Mucosa of descending colon (tissue), 3 donors: ENCODE results near the gene FARP1. TPM values are rescaled to one million over a fixed set of nuclear protein-coding genes. Genes with fewer than 3 reads are reported as not detected.

ENCODE experiments used
- ATAC-seq: fragments of 200-7000 bp; cut with Tn5 transposase; one replicate; pipeline ENCODE4 v1.9.1; 2020; ENCODE audit warnings: mild to moderate bottlenecking, moderate library complexity
- DNase-seq, 3 donors: peaks; one replicate each; pipeline ENCODE4 v3.0.0-alpha.2; 2020
- H3K36me3 ChIP-seq: fragments of 200-600 bp; one replicate; pipeline ENCODE4 v1.8.0; 2021; ENCODE audit warnings: low read depth, mild to moderate bottlenecking
- H3K4me1 ChIP-seq: fragments of 200-600 bp; one replicate; pipeline ENCODE4 v1.8.0; 2021; ENCODE audit warnings: low read depth, mild to moderate bottlenecking
- H3K4me3 ChIP-seq: fragments of 200-600 bp; one replicate; pipeline ENCODE4 v1.8.0; 2021; ENCODE audit warnings: mild to moderate bottlenecking
- H3K9me3 ChIP-seq: fragments of 200-600 bp; one replicate; pipeline ENCODE4 v1.8.0; 2021; ENCODE audit warnings: mild to moderate bottlenecking
- CTCF ChIP-seq: fragments of 200-600 bp; IDR thresholded peaks from one replicate; pipeline ENCODE4 v1.8.0; 2022; ENCODE audit warnings: antibody characterized with exemption, mild to moderate bottlenecking
- intact Hi-C, 2 donors: fragments of 100-400 bp; cut with DNase I in 1 of 2; cut with micrococcal nuclease in 1 of 2; formaldehyde crosslinking; loops; one replicate each; pipeline versions ENCODE4 v1.11.0 to v1.11.1; 2022; cut with DNase I, micrococcal nuclease
- total RNA-seq, 3 donors: library from RNA; stranded (reverse); fragmentation: NEBNext Ultra II Directional in 2 of 3; extraction: Animal tissue kit (Norgen Biotek cat#: 25700) in 2 of 3; gene quantifications; one replicate each; pipeline versions ENCODE4 v1.2.1 to v1.2.4, GENCODE V29; 2021 to 2023
- donor health status: DM: no; HTN: no; CAD: no; lungs with moderate emphysema.
- donor health status: DM: no; HTN: no; CAD: no.
- donor health status: DM: no; HTN: yes; CAD: no.

The FARP1 gene
- total RNA-seq, 3 donors from 2014 or later: 44.4 to 111 (median 53.6) TPM

GRCh38 chr13:98419786-98420553, 277.1 kb downstream of the FARP1 start:
- ATAC-seq: no peak
- Histone ChIP-seq H3K36me3 (no peaks in the 10 kb centered on the region), H3K9me3 (no peaks in the 10 kb centered on the region), H3K4me1 (peaks cover 9% of the 10 kb centered on the region), H3K4me3 (no peak overlapping the region)
- DNase-seq: no peak
- intact Hi-C loops: no loop called here
- TF ChIP-seq CTCF: no peak

GRCh38 chr13:98420554-98421175, 277.8 kb downstream of the FARP1 start:
- Histone ChIP-seq H3K4me1 (peaks cover 9% of the 10 kb centered on the region), H3K4me3 (no peak overlapping the region), H3K9me3 (no peaks in the 10 kb centered on the region), H3K36me3 (no peaks in the 10 kb centered on the region)
- DNase-seq: no peak
- intact Hi-C loops: no loop called here
- ATAC-seq: no peak
- TF ChIP-seq CTCF: no peak

GRCh38 chr13:98422046-98422445, 279.2 kb downstream of the FARP1 start:
- no peak for TF ChIP-seq CTCF
- no peaks in the 10 kb centered on the region for H3K36me3 ChIP-seq
- intact Hi-C loops: no loop called here

GRCh38 chr13:98423417-98423816, 280.5 kb downstream of the FARP1 start:
- Histone ChIP-seq H3K4me1 (no peaks in the 10 kb centered on the region), H3K9me3 (no peaks in the 10 kb centered on the region), H3K36me3 (no peaks in the 10 kb centered on the region), H3K4me3 (no peak overlapping the region)
- no peak for TF ChIP-seq CTCF
- no peak for DNase-seq
- intact Hi-C loops: no loop called here
- no peak for ATAC-seq

More at GRCh38 chr13:98422046-98422445, 279.2 kb downstream of the FARP1 start:
- Histone ChIP-seq H3K9me3 (no peaks in the 10 kb centered on the region), H3K4me1 (peaks cover 1% of the 10 kb centered on the region), H3K4me3 (no peak overlapping the region)
- no peak for ATAC-seq
- no peak for DNase-seq

- intact Hi-C loops: no loop called here
- Histone ChIP-seq H3K36me3 (no peaks in the 10 kb centered on the region), H3K4me1 (no peaks in the 10 kb centered on the region), H3K9me3 (no peaks in the 10 kb centered on the region), H3K4me3 (no peak overlapping the region)
- ATAC-seq: no peak
- DNase-seq: no peak
- TF ChIP-seq CTCF: no peak
These were observed 284.6 kb downstream of the FARP1 start for GRCh38 chr13:98427331-98427995.
